Colon (tissue), 2 donors: ENCODE data around the gene SERPINB2.
"Not testable (repeated sequence)": the region's sequence is repeated elsewhere in the genome, so short reads cannot be mapped to it uniquely, and the experiment has no call there.

Experiments
- FAIRE-seq: peaks from 2 replicates; lab custom pipeline; 2012; peaks lifted over from hg19 to GRCh38; lab: Jason Lieb, UNC
- donor health status: control.
- donor health status: control.

Gene SERPINB2

GRCh38 chr18:63936932-63937393, 49.5 kb downstream of the SERPINB2 start:
- FAIRE-seq: no peak

GRCh38 chr18:63940008-63940407, 52.5 kb downstream of the SERPINB2 start:
- FAIRE-seq: no peak

- not testable (repeated sequence) for FAIRE-seq
These were observed 53.1 kb downstream of the SERPINB2 start for GRCh38 chr18:63940543-63941050.

GRCh38 chr18:63947051-63947790, 59.7 kb downstream of the SERPINB2 start:
- no peak for FAIRE-seq

GRCh38 chr18:63949068-63949737, 61.7 kb downstream of the SERPINB2 start, which contains the start of gene HMSD:
HMSD (plus strand) TSS chr18:63949301; CDS start chr18:63953456, 4,155 bp downstream.
- no peak for FAIRE-seq

- FAIRE-seq: no peak
These were observed 63.8 kb downstream of the SERPINB2 start for GRCh38 chr18:63951302-63951705.
